Mesendoderm (in vitro differentiated cells): Measurements from ENCODE around the gene NUAK2.

ENCODE experiments used
- DNase-seq: peaks from one replicate; pipeline ENCODE4 v3.0.0; 2013
- H2AK5ac ChIP-seq: 2 replicates; pipeline ENCODE4 v1.6.1; 2013; ENCODE audit warnings: low read length, inconsistent platforms
- H2BK120ac ChIP-seq: 2 replicates; pipeline ENCODE4 v1.6.1; 2013; ENCODE audit warnings: low read depth, mild to moderate bottlenecking, low read length, moderate library complexity, mixed read lengths
- H2BK15ac ChIP-seq: replicated peaks from 2 replicates; pipeline ENCODE4 v1.6.1; 2013; ENCODE audit warnings: low read depth, mild to moderate bottlenecking, moderate library complexity
- H2BK5ac ChIP-seq: 2 replicates; pipeline ENCODE4 v1.6.1; 2013; ENCODE audit warnings: low read length, inconsistent platforms
- H3K18ac ChIP-seq: 2 replicates; pipeline ENCODE4 v1.6.1; 2013; ENCODE audit warnings: mild to moderate bottlenecking, low read length, mixed read lengths
- H3K23ac ChIP-seq: one replicate; pipeline ENCODE4 v1.6.1; 2013; ENCODE audit warnings: low read length
- H3K27ac ChIP-seq: 2 replicates; pipeline ENCODE4 v1.5.1; 2013; ENCODE audit warnings: low read depth, mild to moderate bottlenecking, inconsistent platforms, low read length, moderate library complexity
- H3K27me3 ChIP-seq: 2 replicates; pipeline ENCODE4 v1.6.1; 2013; ENCODE audit warnings: low read length, control low read depth, mild to moderate bottlenecking, inconsistent platforms; ENCODE audit not compliant: insufficient read depth, poor library complexity
- H3K36me3 ChIP-seq: 2 replicates; pipeline ENCODE4 v1.6.1; 2013; ENCODE audit warnings: low read length, inconsistent platforms; ENCODE audit not compliant: control insufficient read depth, insufficient read depth
- H3K4ac ChIP-seq: one replicate; pipeline ENCODE4 v1.6.1; 2013; ENCODE audit warnings: low read depth, mild to moderate bottlenecking, low read length, moderate library complexity
- H3K4me1 ChIP-seq: 2 replicates; pipeline ENCODE4 v1.6.1; 2013; ENCODE audit warnings: low read depth, low read length, inconsistent platforms; ENCODE audit not compliant: control insufficient read depth
- H3K4me2 ChIP-seq: 2 replicates; pipeline ENCODE4 v1.6.1; 2013; ENCODE audit warnings: low read length
- H3K4me3 ChIP-seq: 2 replicates; pipeline ENCODE4 v1.5.1; 2013; ENCODE audit warnings: mild to moderate bottlenecking, low read length
- H3K56ac ChIP-seq: one replicate; pipeline ENCODE4 v1.6.1; 2013; ENCODE audit warnings: low read length
- H3K79me1 ChIP-seq: 2 replicates; pipeline ENCODE4 v1.6.1; 2013; ENCODE audit warnings: low read length, inconsistent platforms
- H3K79me2 ChIP-seq: 2 replicates; pipeline ENCODE4 v1.6.1; 2013; ENCODE audit warnings: mild to moderate bottlenecking, low read length; ENCODE audit not compliant: control insufficient read depth, insufficient read depth
- H3K9ac ChIP-seq: 2 replicates; pipeline ENCODE4 v1.6.1; 2013; ENCODE audit warnings: low read length, inconsistent platforms
- H4K5ac ChIP-seq: one replicate; pipeline ENCODE4 v1.6.1; 2013; ENCODE audit warnings: low read length
- H4K8ac ChIP-seq: one replicate; pipeline ENCODE4 v1.6.1; 2013; ENCODE audit warnings: low read depth, mild to moderate bottlenecking, control low read depth, low read length, moderate library complexity
- WGBS: extraction: QIAGEN DNeasy Blood & Tissue Kit; methylation state at CpG from one replicate; pipeline ENCODE4 v1.1.7; 2013; ENCODE audit warnings: low lambda C conversion rate, missing lambda C conversion rate; ENCODE audit not compliant: insufficient coverage; ENCODE audit errors: extremely low coverage; 5-methylcytosine and 5-hydroxymethylcytosine counted together

NUAK2 gene

GRCh38 chr1:205330150-205330549, 8.6 kb upstream of the NUAK2 start:
- Histone ChIP-seq H3K4me1 (peaks cover 2% of the 10 kb centered on the region), H3K4ac (no peak overlapping the region), H3K4me2 (no peak overlapping the region), H3K79me2 (no peaks in the 10 kb centered on the region), H3K56ac (no peak overlapping the region), H2AK5ac (no peak overlapping the region), H3K27ac (no peak overlapping the region), H3K4me3 (no peak overlapping the region), H2BK120ac (no peak overlapping the region), H3K79me1 (no peaks in the 10 kb centered on the region), H2BK15ac (no peak overlapping the region), H3K18ac (no peak overlapping the region), H4K5ac (no peak overlapping the region), H3K23ac (no peak overlapping the region), H3K36me3 (no peaks in the 10 kb centered on the region), H2BK5ac (no peak overlapping the region), H3K27me3 (no peaks in the 10 kb centered on the region), H4K8ac (no peak overlapping the region), H3K9ac (no peak overlapping the region)
- DNase-seq, result no peak
- WGBS, result no CpG with 5 or more reads among the region's 2 CpGs

DNA sequence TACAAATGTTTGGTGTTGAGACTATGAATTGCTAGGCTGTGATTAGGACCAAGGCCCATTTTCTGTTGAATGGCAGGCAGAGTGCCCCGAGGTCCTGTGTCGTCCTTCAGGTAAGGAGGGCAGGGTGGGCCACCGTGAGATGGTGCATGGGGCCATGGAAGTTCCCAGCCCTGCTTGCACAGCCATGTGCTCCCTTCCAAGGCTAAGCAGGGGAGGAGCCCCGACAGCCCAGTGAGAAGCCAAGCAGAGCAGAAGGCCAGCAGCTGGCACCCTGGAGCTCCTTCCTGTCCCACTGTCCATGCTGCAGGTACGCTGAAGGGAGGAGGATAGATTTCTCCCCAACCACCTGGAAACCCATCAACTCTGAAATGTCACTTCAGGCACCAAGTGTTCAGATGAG, 8.2 kb upstream of the NUAK2 start:
- H3K4me3 ChIP-seq, result no peak overlapping the region
- no peak overlapping the region for H2AK5ac ChIP-seq
- DNase-seq, result no peak
- no peak overlapping the region for H2BK15ac ChIP-seq
- H4K8ac ChIP-seq, result no peak overlapping the region
- no peak overlapping the region for H3K9ac ChIP-seq
- H3K18ac ChIP-seq, result no peak overlapping the region
- H3K79me2 ChIP-seq, result no peaks in the 10 kb centered on the region
- no peaks in the 10 kb centered on the region for H3K27me3 ChIP-seq
- no peak overlapping the region for H3K27ac ChIP-seq
- no peak overlapping the region for H2BK120ac ChIP-seq
- no peaks in the 10 kb centered on the region for H3K79me1 ChIP-seq
- no peak overlapping the region for H2BK5ac ChIP-seq
- WGBS, result no CpG with 5 or more reads among the region's 5 CpGs
- peaks cover 4% of the 10 kb centered on the region for H3K4me1 ChIP-seq
- H3K23ac ChIP-seq, result no peak overlapping the region
- no peaks in the 10 kb centered on the region for H3K36me3 ChIP-seq
- no peak overlapping the region for H3K4me2 ChIP-seq
- no peak overlapping the region for H3K4ac ChIP-seq
- no peak overlapping the region for H3K56ac ChIP-seq
- H4K5ac ChIP-seq, result no peak overlapping the region

DNA sequence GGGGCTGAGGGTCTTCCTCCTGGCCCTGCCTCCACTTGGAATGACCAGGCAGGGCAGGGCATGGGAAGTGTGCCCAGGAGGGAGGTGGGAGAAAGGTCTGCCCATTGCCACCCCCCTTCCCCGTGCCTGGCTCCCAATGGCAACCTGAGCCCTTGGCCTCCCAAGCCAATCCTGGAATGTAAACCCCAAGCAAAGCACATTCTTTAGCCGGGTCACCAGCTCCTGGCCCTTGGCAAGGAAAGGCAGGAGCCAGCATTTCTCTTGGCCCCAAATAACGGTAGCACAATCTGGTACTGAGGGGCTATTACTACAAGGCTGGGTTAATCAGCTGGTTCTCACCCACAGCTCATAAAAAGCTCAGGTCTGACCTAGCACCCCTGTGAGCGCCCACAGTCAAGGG, 6.9 kb upstream of the NUAK2 start:
- Histone ChIP-seq H2BK120ac (no peak overlapping the region), H2AK5ac (no peak overlapping the region), H3K23ac (no peak overlapping the region), H2BK15ac (no peak overlapping the region), H3K4me2 (no peak overlapping the region), H3K4me1 (peaks cover 8% of the 10 kb centered on the region), H3K9ac (no peak overlapping the region), H3K18ac (no peak overlapping the region), H3K27ac (no peak overlapping the region), H3K27me3 (no peaks in the 10 kb centered on the region), H3K36me3 (no peaks in the 10 kb centered on the region), H3K4me3 (no peak overlapping the region), H3K56ac (no peak overlapping the region), H3K79me2 (no peaks in the 10 kb centered on the region), H4K5ac (no peak overlapping the region), H2BK5ac (no peak overlapping the region), H4K8ac (no peak overlapping the region), H3K4ac (no peak overlapping the region), H3K79me1 (no peaks in the 10 kb centered on the region)
- DNase-seq, result no peak
- WGBS, result no CpG with 5 or more reads among the region's 4 CpGs

DNA sequence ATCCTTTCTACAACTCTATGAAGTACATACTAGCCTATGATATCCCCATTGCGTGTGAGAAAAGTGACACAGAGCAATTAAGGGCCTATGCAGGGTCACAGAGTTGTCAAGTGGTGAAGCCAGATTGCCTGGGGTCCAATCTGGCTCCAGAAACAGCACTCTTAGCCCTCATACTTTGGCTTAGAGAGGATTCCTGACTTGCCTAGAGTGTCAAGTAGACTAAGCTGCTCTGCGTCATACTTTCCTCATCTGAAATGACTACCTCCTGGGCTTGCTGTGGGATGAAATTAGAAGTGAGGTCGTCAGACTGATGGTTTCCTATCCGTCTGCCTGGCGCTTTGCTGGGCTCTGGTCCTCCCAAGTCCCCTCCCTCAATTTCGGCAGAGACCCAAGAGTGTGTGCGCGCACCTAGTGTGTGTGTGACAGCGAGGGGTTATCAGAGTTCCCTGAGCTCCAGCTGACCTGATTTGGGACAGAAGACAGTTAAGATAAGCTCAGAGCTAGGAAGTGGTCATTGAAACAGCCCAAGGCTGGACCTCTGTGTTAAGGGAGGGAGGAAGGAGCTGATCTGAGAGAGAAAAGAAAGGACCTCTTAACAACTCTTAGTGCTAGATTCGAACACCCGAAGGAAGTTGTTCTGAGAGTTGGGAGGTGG, 5.4 kb upstream of the NUAK2 start:
- no peaks in the 10 kb centered on the region for H3K79me1 ChIP-seq
- H4K5ac ChIP-seq, result no peak overlapping the region
- H3K18ac ChIP-seq, result no peak overlapping the region
- no peaks in the 10 kb centered on the region for H3K36me3 ChIP-seq
- H3K23ac ChIP-seq, result no peak overlapping the region
- H3K27ac ChIP-seq, result no peak overlapping the region
- no peaks in the 10 kb centered on the region for H3K27me3 ChIP-seq
- H3K4ac ChIP-seq, result no peak overlapping the region
- H2BK5ac ChIP-seq, result no peak overlapping the region
- H4K8ac ChIP-seq, result no peak overlapping the region
- H3K9ac ChIP-seq, result no peak overlapping the region
- H2BK120ac ChIP-seq, result no peak overlapping the region
- H2BK15ac ChIP-seq, result no peak overlapping the region
- H3K56ac ChIP-seq, result peak overlapping the region; percentile 10
- H3K79me2 ChIP-seq, result no peaks in the 10 kb centered on the region
- H3K4me3 ChIP-seq, result no peak overlapping the region
- no peak for DNase-seq
- H2AK5ac ChIP-seq, result no peak overlapping the region
- no peak overlapping the region for H3K4me2 ChIP-seq
- no CpG with 5 or more reads among the region's 11 CpGs for WGBS
- peaks cover 10% of the 10 kb centered on the region for H3K4me1 ChIP-seq

- Histone ChIP-seq H2BK120ac (no peak overlapping the region), H2BK15ac (no peak overlapping the region), H3K27ac (peak overlapping the region; percentile 68), H3K4ac (peak overlapping the region; percentile 88), H3K23ac (no peak overlapping the region), H3K56ac (peak overlapping the region; percentile 85), H3K27me3 (no peaks in the 10 kb centered on the region), H3K79me2 (peaks cover 11% of the 10 kb centered on the region), H4K5ac (no peak overlapping the region), H3K18ac (peak overlapping the region; percentile 11), H4K8ac (no peak overlapping the region), H3K4me3 (no peak overlapping the region), H3K36me3 (no peaks in the 10 kb centered on the region), H3K9ac (peak overlapping the region; percentile 46), H2BK5ac (peak overlapping the region; percentile 80), H3K4me2 (no peak overlapping the region), H3K4me1 (peaks cover 11% of the 10 kb centered on the region), H3K79me1 (peaks cover 1% of the 10 kb centered on the region), H2AK5ac (peak overlapping the region; percentile 49)
- peak; percentile 95 for DNase-seq
- WGBS, result no CpG with 5 or more reads among the region's 6 CpGs
Observed at GRCh38 chr1:205325334-205325884, 3.9 kb upstream of the NUAK2 start.

GRCh38 chr1:205324781-205325180, 3.2 kb upstream of the NUAK2 start:
- Histone ChIP-seq H3K36me3 (no peaks in the 10 kb centered on the region), H3K27me3 (no peaks in the 10 kb centered on the region), H2AK5ac (no peak overlapping the region), H3K27ac (peak overlapping the region; percentile 68), H4K5ac (no peak overlapping the region), H2BK5ac (peak overlapping the region; percentile 80), H3K4ac (no peak overlapping the region), H3K18ac (peak overlapping the region; percentile 11), H3K9ac (peak overlapping the region; percentile 46), H3K4me1 (peaks cover 11% of the 10 kb centered on the region), H3K79me2 (peaks cover 15% of the 10 kb centered on the region), H3K4me2 (no peak overlapping the region), H3K56ac (peak overlapping the region; percentile 85), H2BK120ac (no peak overlapping the region), H4K8ac (no peak overlapping the region), H3K23ac (no peak overlapping the region), H3K79me1 (peaks cover 2% of the 10 kb centered on the region), H2BK15ac (no peak overlapping the region), H3K4me3 (no peak overlapping the region)
- WGBS, result no CpG with 5 or more reads among the region's 6 CpGs
- peak; percentile 97 for DNase-seq
